Measurements from ENCODE around the gene BTG2. TPM values are rescaled to one million over a fixed set of nuclear protein-coding genes. Genes with fewer than 3 reads are reported as not detected.

BTG2 gene
- total RNA-seq, 1 donor from 2014 or later = 110 TPM

DNA sequence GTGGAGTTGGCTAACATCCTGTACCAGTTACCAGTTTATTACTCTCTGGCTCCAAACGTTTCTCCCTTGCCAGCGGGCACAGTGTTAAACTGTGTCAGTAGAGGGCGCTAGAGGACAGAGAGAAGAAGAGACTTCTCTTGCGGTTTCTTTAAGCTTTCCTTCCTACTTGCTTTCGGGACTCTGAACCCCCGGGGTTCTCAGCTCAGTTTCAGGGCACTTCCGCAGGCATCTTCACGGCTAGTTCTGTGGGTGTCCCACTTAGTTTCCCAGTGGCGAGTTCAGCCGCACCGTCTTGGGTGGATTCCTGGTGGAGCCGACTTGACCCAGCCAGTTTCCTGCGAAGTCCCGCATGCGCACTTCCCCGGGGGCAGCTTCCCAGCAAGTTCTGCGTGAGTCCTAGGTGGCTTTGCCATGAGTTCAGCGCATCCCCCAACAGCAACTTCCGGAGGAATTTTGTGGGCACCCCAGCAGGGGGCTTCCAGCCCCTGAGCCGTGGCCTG lies 37.9 kb upstream of the BTG2 start:
- H3K36me3 Mint-ChIP-seq (ENCODE audit: insufficient read depth) = no peaks in the 10 kb centered on the region
- H3K9me3 Mint-ChIP-seq (ENCODE audit: low read depth) = no peaks in the 10 kb centered on the region

DNA sequence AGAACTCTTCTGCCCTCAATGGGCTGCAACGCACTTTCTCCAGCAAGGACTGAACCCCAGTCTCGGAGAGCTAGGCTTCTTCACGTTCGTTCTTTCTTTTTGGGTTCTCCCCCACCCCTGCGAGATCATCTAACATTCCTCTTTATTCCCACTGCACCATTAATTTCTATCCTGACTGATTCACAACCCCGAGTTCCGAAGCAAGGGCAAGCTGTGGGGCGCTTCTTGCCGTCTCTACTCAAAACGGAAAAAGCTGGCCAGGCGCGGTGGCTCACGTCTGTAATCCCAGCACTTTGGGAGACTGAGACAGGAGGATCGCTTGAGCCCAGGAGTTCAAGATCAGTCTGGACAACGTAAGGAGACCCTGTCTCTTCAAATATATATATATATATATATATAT lies 37.4 kb upstream of the BTG2 start:
- Mint-ChIP-seq H3K4me3 (ENCODE audit: low read depth) (peak overlapping the region; percentile 79), H3K9me3 (ENCODE audit: low read depth) (no peaks in the 10 kb centered on the region), H3K27me3 (no peaks in the 10 kb centered on the region), H3K27ac (peak overlapping the region; percentile 43), H3K36me3 (ENCODE audit: insufficient read depth) (no peaks in the 10 kb centered on the region), H3K4me1 (ENCODE audit: low read depth) (peaks cover 8% of the 10 kb centered on the region)
- TF ChIP-seq, protein P1, sequence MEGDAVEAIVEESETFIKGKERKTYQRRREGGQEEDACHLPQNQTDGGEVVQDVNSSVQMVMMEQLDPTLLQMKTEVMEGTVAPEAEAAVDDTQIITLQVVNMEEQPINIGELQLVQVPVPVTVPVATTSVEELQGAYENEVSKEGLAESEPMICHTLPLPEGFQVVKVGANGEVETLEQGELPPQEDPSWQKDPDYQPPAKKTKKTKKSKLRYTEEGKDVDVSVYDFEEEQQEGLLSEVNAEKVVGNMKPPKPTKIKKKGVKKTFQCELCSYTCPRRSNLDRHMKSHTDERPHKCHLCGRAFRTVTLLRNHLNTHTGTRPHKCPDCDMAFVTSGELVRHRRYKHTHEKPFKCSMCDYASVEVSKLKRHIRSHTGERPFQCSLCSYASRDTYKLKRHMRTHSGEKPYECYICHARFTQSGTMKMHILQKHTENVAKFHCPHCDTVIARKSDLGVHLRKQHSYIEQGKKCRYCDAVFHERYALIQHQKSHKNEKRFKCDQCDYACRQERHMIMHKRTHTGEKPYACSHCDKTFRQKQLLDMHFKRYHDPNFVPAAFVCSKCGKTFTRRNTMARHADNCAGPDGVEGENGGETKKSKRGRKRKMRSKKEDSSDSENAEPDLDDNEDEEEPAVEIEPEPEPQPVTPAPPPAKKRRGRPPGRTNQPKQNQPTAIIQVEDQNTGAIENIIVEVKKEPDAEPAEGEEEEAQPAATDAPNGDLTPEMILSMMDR (IDR thresholded peaks at IDR 0.05; ENCODE audit: unreplicated experiment) = no peak
- no peak for DNase-seq (ENCODE audit: low spot score, unreplicated experiment)

More for the DNA sequence above, 37.9 kb upstream of the BTG2 start:
- TF ChIP-seq, protein P1 (IDR thresholded peaks at IDR 0.05; ENCODE audit: unreplicated experiment) = peak; percentile 95
- peak; percentile 78 for DNase-seq (ENCODE audit: low spot score, unreplicated experiment)
- Mint-ChIP-seq H3K27me3 (no peaks in the 10 kb centered on the region), H3K4me1 (ENCODE audit: low read depth) (peaks cover 8% of the 10 kb centered on the region), H3K27ac (peak overlapping the region; percentile 68), H3K4me3 (ENCODE audit: low read depth) (peak overlapping the region; percentile 79)

DNA sequence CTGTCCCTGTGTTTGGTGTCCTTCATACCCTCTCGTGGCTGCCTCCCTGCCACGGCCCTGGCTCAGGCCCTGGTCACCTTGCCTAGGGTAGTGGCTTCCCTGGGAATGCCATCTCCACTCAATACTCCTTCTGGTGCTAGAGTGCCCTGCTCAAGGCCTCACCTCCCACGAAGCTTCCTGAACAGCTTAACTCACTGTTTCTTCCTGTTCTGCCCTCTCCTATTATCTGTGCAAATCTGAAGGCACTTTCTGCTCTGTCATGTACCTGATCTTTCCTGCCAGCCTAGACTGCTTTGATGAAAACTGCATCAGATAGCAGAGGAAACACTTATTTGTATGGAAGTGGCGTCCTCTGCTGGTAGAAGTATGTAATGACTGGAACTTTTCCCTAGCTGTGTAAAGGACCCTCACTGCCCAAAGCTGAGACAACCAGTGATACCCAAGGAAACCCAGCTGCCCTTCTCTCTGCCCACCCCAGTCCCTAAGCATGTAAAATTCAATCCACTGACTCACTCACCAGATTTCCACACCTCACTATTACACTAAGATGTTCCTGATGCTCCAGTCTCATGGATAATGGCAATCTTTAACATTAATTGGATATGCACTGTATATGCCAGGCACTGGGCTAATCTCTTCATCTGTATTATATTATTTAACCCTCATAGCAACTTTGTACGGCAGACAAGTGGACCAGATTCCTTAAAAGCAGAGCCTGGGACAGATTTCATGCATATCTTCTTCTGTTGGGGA lies 36.2 kb upstream of the BTG2 start:
- Mint-ChIP-seq H3K4me1 (ENCODE audit: low read depth) (peaks cover 15% of the 10 kb centered on the region), H3K27me3 (no peaks in the 10 kb centered on the region), H3K36me3 (ENCODE audit: insufficient read depth) (no peaks in the 10 kb centered on the region), H3K9me3 (ENCODE audit: low read depth) (no peaks in the 10 kb centered on the region), H3K4me3 (ENCODE audit: low read depth) (no peak overlapping the region), H3K27ac (no peak overlapping the region)
- no peak for DNase-seq (ENCODE audit: low spot score, unreplicated experiment)
- TF ChIP-seq, protein P1 (IDR thresholded peaks at IDR 0.05; ENCODE audit: unreplicated experiment) = peak; percentile 94

DNA sequence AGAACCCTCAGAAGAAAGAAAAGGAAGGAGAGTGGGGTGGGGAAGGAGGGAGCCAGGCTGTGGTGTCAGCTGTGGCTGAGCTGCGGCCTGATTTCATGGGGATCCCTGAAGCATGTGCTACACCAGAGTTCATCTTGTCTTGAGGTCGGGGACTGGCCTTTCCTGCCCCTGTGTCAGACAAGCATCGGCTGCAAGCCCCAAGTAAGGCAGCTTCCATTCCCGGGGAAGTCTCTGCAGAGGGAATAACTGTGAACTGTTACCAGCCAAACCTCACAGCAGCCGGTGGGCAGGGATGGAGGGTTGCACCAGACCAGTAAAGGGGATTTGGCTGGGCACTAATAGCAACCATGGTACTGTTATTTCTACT lies 35.7 kb upstream of the BTG2 start:
- Mint-ChIP-seq H3K4me1 (ENCODE audit: low read depth) (peaks cover 15% of the 10 kb centered on the region), H3K4me3 (ENCODE audit: low read depth) (no peak overlapping the region), H3K9me3 (ENCODE audit: low read depth) (no peaks in the 10 kb centered on the region), H3K36me3 (ENCODE audit: insufficient read depth) (no peaks in the 10 kb centered on the region), H3K27me3 (no peaks in the 10 kb centered on the region), H3K27ac (no peak overlapping the region)
- DNase-seq (ENCODE audit: low spot score, unreplicated experiment) = no peak
- TF ChIP-seq, protein P1 (IDR thresholded peaks at IDR 0.05; ENCODE audit: unreplicated experiment) = no peak

DNA sequence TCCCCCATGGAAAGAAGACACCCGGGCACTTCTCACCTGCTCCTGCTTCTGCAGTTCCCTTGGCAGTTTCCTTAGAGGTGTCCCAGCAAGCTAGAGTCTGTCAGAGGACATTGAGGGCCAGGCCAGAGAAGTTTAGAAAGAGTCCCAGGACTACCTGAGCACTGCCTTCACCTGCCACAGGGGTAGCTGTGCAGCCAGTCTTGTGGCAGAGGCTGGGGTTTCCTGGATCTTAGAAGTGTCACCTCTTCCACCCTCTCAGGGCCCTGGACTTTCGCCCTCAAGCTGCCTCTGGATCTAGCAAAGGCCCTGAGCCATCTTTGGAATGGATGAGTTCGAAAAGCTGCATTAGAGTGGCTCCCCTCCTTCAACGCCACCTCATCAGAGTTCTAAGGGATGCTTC lies 34.9 kb upstream of the BTG2 start:
- Mint-ChIP-seq H3K36me3 (ENCODE audit: insufficient read depth) (no peaks in the 10 kb centered on the region), H3K27me3 (no peaks in the 10 kb centered on the region), H3K4me3 (ENCODE audit: low read depth) (no peak overlapping the region), H3K4me1 (ENCODE audit: low read depth) (peaks cover 21% of the 10 kb centered on the region), H3K27ac (no peak overlapping the region), H3K9me3 (ENCODE audit: low read depth) (no peaks in the 10 kb centered on the region)
- DNase-seq (ENCODE audit: low spot score, unreplicated experiment) = no peak
- TF ChIP-seq, protein P1 (IDR thresholded peaks at IDR 0.05; ENCODE audit: unreplicated experiment) = no peak

Data from progenitor cell of endocrine pancreas (in vitro differentiated cells).